HL-60 (cell line): ENCODE results near the gene ARMC9.

Source experiments
- DNase-seq, 2 experiments: peaks; one replicate each; pipeline ENCODE4 v3.0.0-alpha.2; 2010 to 2020; ENCODE audit warnings: low read depth in 1 of 2, low spot score in 1 of 2
- H3K27ac ChIP-seq: fragments of 250-450 bp; sonication (Bioruptor Pico); replicated peaks from 2 replicates; pipeline ENCODE4 v1.5.1; 2020; ENCODE audit warnings: mild to moderate bottlenecking, moderate library complexity
- H3K27me3 ChIP-seq: fragments of 250-450 bp; sonication (Bioruptor Pico); 2 replicates; pipeline ENCODE4 v1.5.1; 2021; ENCODE audit warnings: mild to moderate bottlenecking, moderate library complexity; ENCODE audit not compliant: insufficient read depth, poor library complexity, severe bottlenecking
- H3K4me3 ChIP-seq: replicated peaks from 2 replicates; pipeline ENCODE4 v1.5.1; 2011; ENCODE audit warnings: mild to moderate bottlenecking, control low read depth, low read length; ENCODE audit not compliant: insufficient read depth
- GABPA ChIP-seq: IDR thresholded peaks from 2 replicates; pipeline ENCODE4 v1.6.1; 2012; ENCODE audit warnings: low read depth
- POLR2AphosphoS5 ChIP-seq: IDR thresholded peaks from 2 replicates; pipeline ENCODE4 v1.6.1; 2012; ENCODE audit warnings: low read depth
- SPI1 ChIP-seq: IDR thresholded peaks from 2 replicates; pipeline ENCODE4 v1.6.1; 2012; ENCODE audit warnings: low read depth, mild to moderate bottlenecking, borderline replicate concordance
- TF ChIP-seq, protein P1 (sequence below): IDR thresholded peaks from 2 replicates; pipeline ENCODE4 v1.6.1; 2012; ENCODE audit warnings: low read depth; ENCODE audit not compliant: insufficient replicate concordance
- TF ChIP-seq, protein P2 (sequence below): IDR thresholded peaks from one replicate; pipeline ENCODE4 v1.5.1; 2011; ENCODE audit warnings: low read length, control low read depth, inconsistent platforms; ENCODE audit not compliant: insufficient read depth

ARMC9 gene

GRCh38 chr2:231241755-231242507 is 43.5 kb downstream of the ARMC9 start:
- peak overlapping the region; percentile 67 for H3K27ac ChIP-seq
- no peaks in the 10 kb centered on the region for H3K27me3 ChIP-seq
- no peak overlapping the region for H3K4me3 ChIP-seq
- peak; percentile 89 for TF ChIP-seq SPI1
- TF ChIP-seq POLR2AphosphoS5 = peak; percentile 64
- no peak for TF ChIP-seq GABPA
- TF ChIP-seq, protein P1, sequence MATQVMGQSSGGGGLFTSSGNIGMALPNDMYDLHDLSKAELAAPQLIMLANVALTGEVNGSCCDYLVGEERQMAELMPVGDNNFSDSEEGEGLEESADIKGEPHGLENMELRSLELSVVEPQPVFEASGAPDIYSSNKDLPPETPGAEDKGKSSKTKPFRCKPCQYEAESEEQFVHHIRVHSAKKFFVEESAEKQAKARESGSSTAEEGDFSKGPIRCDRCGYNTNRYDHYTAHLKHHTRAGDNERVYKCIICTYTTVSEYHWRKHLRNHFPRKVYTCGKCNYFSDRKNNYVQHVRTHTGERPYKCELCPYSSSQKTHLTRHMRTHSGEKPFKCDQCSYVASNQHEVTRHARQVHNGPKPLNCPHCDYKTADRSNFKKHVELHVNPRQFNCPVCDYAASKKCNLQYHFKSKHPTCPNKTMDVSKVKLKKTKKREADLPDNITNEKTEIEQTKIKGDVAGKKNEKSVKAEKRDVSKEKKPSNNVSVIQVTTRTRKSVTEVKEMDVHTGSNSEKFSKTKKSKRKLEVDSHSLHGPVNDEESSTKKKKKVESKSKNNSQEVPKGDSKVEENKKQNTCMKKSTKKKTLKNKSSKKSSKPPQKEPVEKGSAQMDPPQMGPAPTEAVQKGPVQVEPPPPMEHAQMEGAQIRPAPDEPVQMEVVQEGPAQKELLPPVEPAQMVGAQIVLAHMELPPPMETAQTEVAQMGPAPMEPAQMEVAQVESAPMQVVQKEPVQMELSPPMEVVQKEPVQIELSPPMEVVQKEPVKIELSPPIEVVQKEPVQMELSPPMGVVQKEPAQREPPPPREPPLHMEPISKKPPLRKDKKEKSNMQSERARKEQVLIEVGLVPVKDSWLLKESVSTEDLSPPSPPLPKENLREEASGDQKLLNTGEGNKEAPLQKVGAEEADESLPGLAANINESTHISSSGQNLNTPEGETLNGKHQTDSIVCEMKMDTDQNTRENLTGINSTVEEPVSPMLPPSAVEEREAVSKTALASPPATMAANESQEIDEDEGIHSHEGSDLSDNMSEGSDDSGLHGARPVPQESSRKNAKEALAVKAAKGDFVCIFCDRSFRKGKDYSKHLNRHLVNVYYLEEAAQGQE = no peak
- peak; percentile 62 to 65 for DNase-seq

GRCh38 chr2:231243866-231244265 is 45.4 kb downstream of the ARMC9 start:
- Histone ChIP-seq H3K27ac (no peak overlapping the region), H3K4me3 (no peak overlapping the region), H3K27me3 (no peaks in the 10 kb centered on the region)
- no peak for DNase-seq
- TF ChIP-seq SPI1 (no peak), GABPA (no peak), POLR2AphosphoS5 (no peak)
- TF ChIP-seq, protein P1 = no peak
- TF ChIP-seq, protein P2, sequence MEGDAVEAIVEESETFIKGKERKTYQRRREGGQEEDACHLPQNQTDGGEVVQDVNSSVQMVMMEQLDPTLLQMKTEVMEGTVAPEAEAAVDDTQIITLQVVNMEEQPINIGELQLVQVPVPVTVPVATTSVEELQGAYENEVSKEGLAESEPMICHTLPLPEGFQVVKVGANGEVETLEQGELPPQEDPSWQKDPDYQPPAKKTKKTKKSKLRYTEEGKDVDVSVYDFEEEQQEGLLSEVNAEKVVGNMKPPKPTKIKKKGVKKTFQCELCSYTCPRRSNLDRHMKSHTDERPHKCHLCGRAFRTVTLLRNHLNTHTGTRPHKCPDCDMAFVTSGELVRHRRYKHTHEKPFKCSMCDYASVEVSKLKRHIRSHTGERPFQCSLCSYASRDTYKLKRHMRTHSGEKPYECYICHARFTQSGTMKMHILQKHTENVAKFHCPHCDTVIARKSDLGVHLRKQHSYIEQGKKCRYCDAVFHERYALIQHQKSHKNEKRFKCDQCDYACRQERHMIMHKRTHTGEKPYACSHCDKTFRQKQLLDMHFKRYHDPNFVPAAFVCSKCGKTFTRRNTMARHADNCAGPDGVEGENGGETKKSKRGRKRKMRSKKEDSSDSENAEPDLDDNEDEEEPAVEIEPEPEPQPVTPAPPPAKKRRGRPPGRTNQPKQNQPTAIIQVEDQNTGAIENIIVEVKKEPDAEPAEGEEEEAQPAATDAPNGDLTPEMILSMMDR = no peak

GRCh38 chr2:231244382-231245248 is 46.2 kb downstream of the ARMC9 start:
- H3K4me3 ChIP-seq = no peak overlapping the region
- TF ChIP-seq SPI1 = peak; percentile 42; the same call in 1 of the 2 replicates
- TF ChIP-seq, protein P2 = no peak
- TF ChIP-seq, protein P1 = no peak
- TF ChIP-seq GABPA = no peak
- TF ChIP-seq POLR2AphosphoS5 = no peak
- DNase-seq = peak in 1 of 2 experiments; percentile 13
- no peak overlapping the region for H3K27ac ChIP-seq
- H3K27me3 ChIP-seq = no peaks in the 10 kb centered on the region
